ENCODE data around the gene CALN1.

DNA sequence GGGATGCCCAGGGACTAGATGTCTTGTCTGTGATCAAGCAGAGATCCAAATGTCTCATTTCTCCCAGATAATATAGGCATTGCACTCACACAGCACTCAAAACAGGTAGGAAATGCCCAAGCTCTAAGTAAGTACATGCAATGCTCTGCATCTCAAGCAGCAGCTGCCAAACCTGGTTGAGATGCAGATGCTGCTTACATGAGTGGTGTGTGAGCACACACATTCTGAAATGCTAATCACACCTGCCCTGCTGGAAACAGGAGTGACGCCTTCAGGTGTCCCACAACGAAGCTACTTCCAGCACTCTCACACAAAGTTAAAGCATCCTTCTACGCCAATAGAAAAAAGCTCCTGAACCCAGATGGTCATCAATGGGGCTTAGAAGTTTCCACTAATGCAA is 132.9 kb downstream of the CALN1 start:
- TF ChIP-seq, protein P1, sequence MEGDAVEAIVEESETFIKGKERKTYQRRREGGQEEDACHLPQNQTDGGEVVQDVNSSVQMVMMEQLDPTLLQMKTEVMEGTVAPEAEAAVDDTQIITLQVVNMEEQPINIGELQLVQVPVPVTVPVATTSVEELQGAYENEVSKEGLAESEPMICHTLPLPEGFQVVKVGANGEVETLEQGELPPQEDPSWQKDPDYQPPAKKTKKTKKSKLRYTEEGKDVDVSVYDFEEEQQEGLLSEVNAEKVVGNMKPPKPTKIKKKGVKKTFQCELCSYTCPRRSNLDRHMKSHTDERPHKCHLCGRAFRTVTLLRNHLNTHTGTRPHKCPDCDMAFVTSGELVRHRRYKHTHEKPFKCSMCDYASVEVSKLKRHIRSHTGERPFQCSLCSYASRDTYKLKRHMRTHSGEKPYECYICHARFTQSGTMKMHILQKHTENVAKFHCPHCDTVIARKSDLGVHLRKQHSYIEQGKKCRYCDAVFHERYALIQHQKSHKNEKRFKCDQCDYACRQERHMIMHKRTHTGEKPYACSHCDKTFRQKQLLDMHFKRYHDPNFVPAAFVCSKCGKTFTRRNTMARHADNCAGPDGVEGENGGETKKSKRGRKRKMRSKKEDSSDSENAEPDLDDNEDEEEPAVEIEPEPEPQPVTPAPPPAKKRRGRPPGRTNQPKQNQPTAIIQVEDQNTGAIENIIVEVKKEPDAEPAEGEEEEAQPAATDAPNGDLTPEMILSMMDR (optimal IDR thresholded peaks at IDR 0.05 in 1 of 3, IDR thresholded peaks at IDR 0.05 in 1 of 3, conservative IDR thresholded peaks at IDR 0.05 in 1 of 3; ENCODE audit: extremely low read depth in 1 of 3, insufficient read depth in 2 of 3, low read length in 3 of 3) = no peak
- no peak for TF ChIP-seq EZH2 (IDR thresholded peaks at IDR 0.05; ENCODE audit: low read length)
